HepG2 (cell line): Measurements from ENCODE around the gene TMEM145. TPM values are rescaled to one million over a fixed set of nuclear protein-coding genes. Genes with fewer than 3 reads are reported as not detected.
A peak's percentile ranks its signal among the peaks of the same experiment; 100 is the strongest.

ENCODE experiments used
- ATAC-seq: fragments of 200-7000 bp; cut with Tn5 transposase; 3 replicates; pipeline ENCODE4 v1.9.1; 2020; ENCODE audit warnings: mild to moderate bottlenecking, moderate library complexity
- BruUV-seq: library from RNA; stranded (reverse); fragments of 400-500 nt; replicated peaks from 2 replicates; lab custom pipeline; 2021; lab: Mats Ljungman, UMichigan
- CTCF ChIA-PET: fragments of 300-600 bp; formaldehyde crosslinking; extraction: SDS; loops from one replicate; lab custom pipeline; 2021; ENCODE audit warnings: low total read pairs, inconsistent platforms, low intra/inter-chr PET ratio; lab: Yijun Ruan, JAX
- POLR2A ChIA-PET: fragments of 350-600 bp; sonication (Branson Sonifier 250); formaldehyde crosslinking; loops from one replicate; lab custom pipeline; 2020; ENCODE audit warnings: antibody characterized with exemption, inconsistent platforms; lab: Yijun Ruan, JAX
- DNase-seq: peaks from one replicate; pipeline ENCODE4 v3.0.0-alpha.2; 2015; ENCODE audit warnings: low spot score
- FAIRE-seq: peaks from 3 replicates; lab custom pipeline; 2011; peaks lifted over from hg19 to GRCh38; lab: Jason Lieb, UNC
- H2AFZ ChIP-seq: one replicate; pipeline ENCODE4 v1.6.1; 2011; ENCODE audit warnings: low read length, inconsistent platforms
- H3K27ac ChIP-seq: fragments of 300-600 bp; 3 replicates; pipeline ENCODE4 v1.8.0; 2011; ENCODE audit warnings: mixed run types, mild to moderate bottlenecking, mixed read lengths, low read length, inconsistent platforms; ENCODE audit not compliant: insufficient read depth; ENCODE audit errors: extremely low read length
- H3K27me3 ChIP-seq, 2 experiments: fragments of 200-600 bp in 1 of 2; 2 replicates in 1 of 2; 3 replicates in 1 of 2; pipeline versions ENCODE4 v1.6.0 to v1.8.0; 2011; ENCODE audit warnings: low read length in 2 of 2, mild to moderate bottlenecking in 2 of 2, moderate library complexity in 2 of 2, inconsistent platforms in 1 of 2; ENCODE audit not compliant: insufficient read depth in 2 of 2, control insufficient read depth in 1 of 2
- H3K36me3 ChIP-seq, 2 experiments: fragments of 200-600 bp in 1 of 2; replicated peaks in 1 of 2; 2 replicates in 1 of 2; 3 replicates in 1 of 2; pipeline versions ENCODE4 v1.5.1 to v1.8.0; 2011; ENCODE audit warnings: low read length in 2 of 2, inconsistent platforms in 1 of 2; ENCODE audit not compliant: insufficient read depth in 2 of 2, control insufficient read depth in 1 of 2
- H3K4me1 ChIP-seq: 2 replicates; pipeline ENCODE4 v1.5.1; 2012; ENCODE audit warnings: low read length, inconsistent platforms; ENCODE audit not compliant: insufficient read depth
- H3K4me2 ChIP-seq: 2 replicates; pipeline ENCODE4 v1.6.0; 2011; ENCODE audit warnings: low read depth, low read length, inconsistent platforms
- H3K4me3 ChIP-seq, 3 experiments: fragments of 200-600 bp in 1 of 3; sonication (generic), shearing (Covaris generic) in 1 of 3; replicated peaks in 1 of 3; 2 replicates each; pipeline ENCODE4 v1.5.1; 2011 to 2016; ENCODE audit warnings: low read length in 3 of 3, inconsistent platforms in 2 of 3, low read depth in 2 of 3, mild to moderate bottlenecking in 2 of 3, control low read depth in 1 of 3, mixed read lengths in 1 of 3; ENCODE audit not compliant: insufficient read depth in 1 of 3
- H3K79me2 ChIP-seq: one replicate; pipeline ENCODE4 v1.6.1; 2011; ENCODE audit warnings: low read length, inconsistent platforms; ENCODE audit not compliant: insufficient read depth
- H3K9ac ChIP-seq: 2 replicates; pipeline ENCODE4 v1.6.0; 2011; ENCODE audit warnings: mild to moderate bottlenecking, low read depth, low read length, inconsistent platforms; ENCODE audit not compliant: insufficient read depth
- H3K9me3 ChIP-seq: 2 replicates; pipeline ENCODE4 v1.5.1; 2012; ENCODE audit warnings: mild to moderate bottlenecking, low read length
- H4K20me1 ChIP-seq: 2 replicates; pipeline ENCODE4 v1.6.0; 2011; ENCODE audit warnings: inconsistent platforms, mild to moderate bottlenecking, low read length, moderate library complexity; ENCODE audit not compliant: insufficient read depth
- DZIP1 ChIP-seq: sonication (generic); formaldehyde crosslinking; IDR thresholded peaks from 2 replicates; pipeline ENCODE4 v1.5.0; 2020; ENCODE audit warnings: mild to moderate bottlenecking, missing genetic modification reagents
- HBP1 ChIP-seq: IDR thresholded peaks from 2 replicates; pipeline ENCODE4 v1.6.1; 2016; ENCODE audit warnings: low read depth, control low read depth
- HOXA3 ChIP-seq: sonication (generic); formaldehyde crosslinking; IDR thresholded peaks from 2 replicates; pipeline ENCODE4 v1.5.0; 2020; ENCODE audit warnings: missing genetic modification reagents
- MED8 ChIP-seq: sonication (generic); formaldehyde crosslinking; IDR thresholded peaks from 2 replicates; pipeline ENCODE4 v1.8.1; 2023; ENCODE audit warnings: mild to moderate bottlenecking, missing genetic modification reagents; ENCODE audit not compliant: insufficient replicate concordance
- TERF1 ChIP-seq: sonication (generic); formaldehyde crosslinking; IDR thresholded peaks from 2 replicates; pipeline ENCODE4 v1.8.0; 2022; ENCODE audit warnings: mild to moderate bottlenecking, missing genetic modification reagents, moderate library complexity
- ZBTB8A ChIP-seq: sonication (generic); formaldehyde crosslinking; IDR thresholded peaks from 2 replicates; pipeline ENCODE4 v1.4.0; 2020; ENCODE audit warnings: mild to moderate bottlenecking, low read depth, missing genetic modification reagents, borderline replicate concordance
- ZNF263 ChIP-seq: sonication (generic); formaldehyde crosslinking; IDR thresholded peaks from 2 replicates; pipeline ENCODE4 v1.4.0; 2020; ENCODE audit warnings: missing genetic modification reagents
- ZNF34 ChIP-seq: sonication (generic); formaldehyde crosslinking; IDR thresholded peaks from 2 replicates; pipeline ENCODE4 v1.4.0; 2020; ENCODE audit warnings: mild to moderate bottlenecking, missing genetic modification reagents, borderline replicate concordance
- ZNF430 ChIP-seq: sonication (generic); formaldehyde crosslinking; IDR thresholded peaks from 2 replicates; pipeline ENCODE4 v1.9.0; 2021; ENCODE audit warnings: mild to moderate bottlenecking, missing genetic modification reagents
- ZNF710 ChIP-seq: sonication (generic); formaldehyde crosslinking; IDR thresholded peaks from 2 replicates; pipeline ENCODE4 v1.5.0; 2020; ENCODE audit warnings: mild to moderate bottlenecking, missing genetic modification reagents, borderline replicate concordance
- WGBS: methylation state at CpG from one replicate; pipeline ENCODE4 v1.1.6; 2017; ENCODE audit warnings: low lambda C conversion rate; 5-methylcytosine and 5-hydroxymethylcytosine counted together
- in situ Hi-C: cut with HindIII; loops from 2 replicates; pipeline ENCODE4 v1.10.0; 2017; ENCODE audit warnings: low pct_unique_long_range_greater_than_20kb; ENCODE audit not compliant: extremely low pct_ligation_motif_present
- intact Hi-C: fragments of 100-400 bp; cut with micrococcal nuclease; formaldehyde crosslinking; loops from one replicate; pipeline ENCODE4 v1.10.0; 2022; ENCODE audit not compliant: unreplicated experiment
- polyA plus RNA-seq, 8 experiments: library from polyadenylated mRNA; depleted of rRNA in 3 of 8; stranded (reverse) in 7 of 8; unstranded in 1 of 8; fragments of >200 nt; fragmentation: Illumina TruSeq in 4 of 8; extraction: Trizol in 4 of 8; gene quantifications; 2 replicates each; pipeline versions ENCODE4 v1.2.1 to v1.2.3, GENCODE V29; 2011 to 2016; ENCODE audit warnings: low read depth in 4 of 8, missing spikeins in 1 of 8, mixed read lengths in 1 of 8; ENCODE audit not compliant: insufficient read depth in 1 of 8
- total RNA-seq, 5 experiments: library from RNA; depleted of rRNA; stranded (reverse); fragments of >200 nt; fragmentation: Illumina TruSeq; extraction: Trizol; gene quantifications; 2 replicates each; pipeline ENCODE4 v1.2.3, GENCODE V29; 2016; ENCODE audit warnings: low read depth in 1 of 5

Gene TMEM145
- total and polyA plus RNA-seq, 2 of the 13 experiments (the other 11 are each of a cell fraction or from before 2014, with no cell fraction given): 0.07 to 5.1 TPM

- TF ChIP-seq DZIP1 (CRISPR knock-in tag) (0 out of 2 replicates have a peak, but pooled peaks have one; percentile 17), ZNF263 (CRISPR knock-in tag) (no peak), ZNF710 (CRISPR knock-in tag) (no peak), HOXA3 (CRISPR knock-in tag) (no peak)
These were observed 11.4 kb upstream of the TMEM145 start, which contains the start of gene PRR19 (continued) for GRCh38 chr19:42301646-42302203.

GRCh38 chr19:42303101-42303464 is 10.0 kb upstream of the TMEM145 start:
- Histone ChIP-seq H3K4me2 (peak overlapping the region; percentile 45), H3K4me3 (no peak overlapping the region), H3K27ac (no peak overlapping the region), H2AFZ (no peak overlapping the region), H3K36me3 (0 out of 5 replicates have a peak, but pooled peaks cover 0 to 4% of the 10 kb centered on the region in 2 experiments), H3K9me3 (no peaks in the 10 kb centered on the region), H3K9ac (no peak overlapping the region), H3K27me3 (no peaks in the 10 kb centered on the region), H4K20me1 (no peaks in the 10 kb centered on the region), H3K4me1 (peaks cover 28% of the 10 kb centered on the region), H3K79me2 (no peaks in the 10 kb centered on the region)
- 89% methylated on average over 11 of the region's 11 CpGs for WGBS
- no TSS peak for BruUV-seq
- CTCF ChIA-PET: no interaction called here
- FAIRE-seq: peak; percentile 18
- POLR2A ChIA-PET: interaction anchor here (0.7 to 1.9 kb wide), 5 partner anchors 11 to 60 kb away, joined by 3 to 15 read pairs (median 5); partner anchors contain the start of gene GSK3A
- no peak for ATAC-seq
- no peak for DNase-seq
- intact Hi-C loops (loop anchor here (2.0 kb wide), 1 partner anchor 22 kb away; the partner anchor contains the start of gene MEGF8), in situ Hi-C loops (no loop called here)
- TF ChIP-seq ZBTB8A (no peak), HBP1 (CRISPR knock-in tag) (no peak), MED8 (CRISPR knock-in tag) (no peak), ZNF34 (0 out of 2 replicates have a peak, but pooled peaks have one; percentile 43), ZNF430 (0 out of 2 replicates have a peak, but pooled peaks have one; percentile 10), TERF1 (CRISPR knock-in tag) (no peak)
